HL-60 (cell line): ENCODE measurements around the gene ESPN.

Experiments used
- GABPA ChIP-seq: IDR thresholded peaks from 2 replicates; pipeline ENCODE4 v1.6.1; 2012; ENCODE audit warnings: low read depth
- POLR2AphosphoS5 ChIP-seq: IDR thresholded peaks from 2 replicates; pipeline ENCODE4 v1.6.1; 2012; ENCODE audit warnings: low read depth
- TF ChIP-seq, protein P1 (sequence below): IDR thresholded peaks from one replicate; pipeline ENCODE4 v1.5.1; 2011; ENCODE audit warnings: low read length, control low read depth, inconsistent platforms; ENCODE audit not compliant: insufficient read depth

DNA sequence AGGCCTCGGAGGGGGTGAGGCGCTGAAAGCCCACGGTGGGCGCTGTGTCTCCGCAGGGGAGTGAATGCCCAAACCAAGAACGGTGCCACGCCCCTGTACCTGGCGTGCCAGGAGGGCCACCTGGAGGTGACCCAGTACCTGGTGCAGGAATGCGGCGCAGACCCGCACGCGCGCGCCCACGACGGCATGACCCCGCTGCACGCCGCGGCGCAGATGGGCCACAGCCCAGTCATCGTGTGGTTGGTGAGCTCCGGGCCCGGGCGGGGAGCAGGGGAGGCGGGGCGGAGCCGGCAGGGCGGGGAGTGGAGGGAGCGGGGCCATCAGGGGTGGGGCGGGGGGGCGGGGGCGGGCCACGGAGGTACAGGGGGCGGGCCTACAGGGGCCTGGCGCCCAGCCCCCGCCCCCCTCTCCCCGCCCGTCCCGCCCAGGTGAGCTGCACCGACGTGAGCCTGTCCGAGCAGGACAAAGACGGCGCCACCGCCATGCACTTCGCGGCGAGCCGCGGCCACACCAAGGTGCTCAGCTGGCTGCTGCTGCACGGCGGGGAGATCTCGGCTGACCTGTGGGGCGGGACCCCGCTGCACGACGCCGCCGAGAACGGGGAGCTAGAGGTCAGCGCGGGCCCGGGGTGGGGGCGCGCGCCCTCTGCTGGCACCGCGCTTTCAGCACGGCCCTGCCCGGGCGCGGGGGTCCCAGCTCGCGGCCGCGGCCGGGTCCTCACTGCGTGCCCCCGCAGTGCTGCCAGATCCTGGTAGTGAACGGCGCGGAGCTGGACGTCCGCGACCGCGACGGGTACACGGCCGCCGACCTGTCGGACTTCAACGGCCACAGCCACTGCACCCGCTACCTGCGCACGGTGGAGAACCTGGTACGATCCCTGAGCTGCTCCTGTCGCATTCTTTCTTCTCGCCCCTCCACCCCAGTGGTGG is 15.9 kb downstream of the ESPN start:
- no peak for TF ChIP-seq POLR2AphosphoS5
- TF ChIP-seq, protein P1, sequence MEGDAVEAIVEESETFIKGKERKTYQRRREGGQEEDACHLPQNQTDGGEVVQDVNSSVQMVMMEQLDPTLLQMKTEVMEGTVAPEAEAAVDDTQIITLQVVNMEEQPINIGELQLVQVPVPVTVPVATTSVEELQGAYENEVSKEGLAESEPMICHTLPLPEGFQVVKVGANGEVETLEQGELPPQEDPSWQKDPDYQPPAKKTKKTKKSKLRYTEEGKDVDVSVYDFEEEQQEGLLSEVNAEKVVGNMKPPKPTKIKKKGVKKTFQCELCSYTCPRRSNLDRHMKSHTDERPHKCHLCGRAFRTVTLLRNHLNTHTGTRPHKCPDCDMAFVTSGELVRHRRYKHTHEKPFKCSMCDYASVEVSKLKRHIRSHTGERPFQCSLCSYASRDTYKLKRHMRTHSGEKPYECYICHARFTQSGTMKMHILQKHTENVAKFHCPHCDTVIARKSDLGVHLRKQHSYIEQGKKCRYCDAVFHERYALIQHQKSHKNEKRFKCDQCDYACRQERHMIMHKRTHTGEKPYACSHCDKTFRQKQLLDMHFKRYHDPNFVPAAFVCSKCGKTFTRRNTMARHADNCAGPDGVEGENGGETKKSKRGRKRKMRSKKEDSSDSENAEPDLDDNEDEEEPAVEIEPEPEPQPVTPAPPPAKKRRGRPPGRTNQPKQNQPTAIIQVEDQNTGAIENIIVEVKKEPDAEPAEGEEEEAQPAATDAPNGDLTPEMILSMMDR: no peak
- TF ChIP-seq GABPA: no peak
